GM18505 (cell line): ENCODE measurements around the gene ANKS1B.

Source experiments
- ATAC-seq: cut with Tn5 transposase; IDR thresholded peaks from one replicate; pipeline ENCODE4 v1.9.1; 2021; ENCODE audit not compliant: unreplicated experiment
- POLR2A ChIP-seq: IDR thresholded peaks from 4 replicates; pipeline ENCODE4 v1.6.1; 2011; ENCODE audit warnings: borderline replicate concordance; ENCODE audit not compliant: insufficient read depth, insufficient read length; ENCODE audit errors: extremely low read depth

The ANKS1B gene

DNA sequence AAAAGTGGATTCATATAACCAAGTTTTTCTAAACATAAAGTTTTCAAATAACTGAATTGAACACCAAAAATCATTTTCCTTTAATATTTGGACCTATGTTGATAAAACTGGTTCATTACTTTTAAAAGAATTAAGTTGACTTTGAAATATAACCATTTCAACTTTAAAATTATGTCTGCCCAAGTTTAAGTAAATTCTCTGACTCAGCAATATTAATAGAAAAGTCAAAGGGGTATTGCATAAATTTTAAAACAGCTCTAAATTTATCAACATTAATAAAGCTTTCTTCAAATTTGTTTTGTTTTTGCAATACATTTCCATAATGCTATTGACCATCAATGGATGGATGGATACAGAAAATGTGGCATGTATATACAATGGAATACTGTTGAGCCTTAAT, 505.6 kb downstream of the ANKS1B start:
- TF ChIP-seq POLR2A, result no peak
- ATAC-seq, result no peak

DNA sequence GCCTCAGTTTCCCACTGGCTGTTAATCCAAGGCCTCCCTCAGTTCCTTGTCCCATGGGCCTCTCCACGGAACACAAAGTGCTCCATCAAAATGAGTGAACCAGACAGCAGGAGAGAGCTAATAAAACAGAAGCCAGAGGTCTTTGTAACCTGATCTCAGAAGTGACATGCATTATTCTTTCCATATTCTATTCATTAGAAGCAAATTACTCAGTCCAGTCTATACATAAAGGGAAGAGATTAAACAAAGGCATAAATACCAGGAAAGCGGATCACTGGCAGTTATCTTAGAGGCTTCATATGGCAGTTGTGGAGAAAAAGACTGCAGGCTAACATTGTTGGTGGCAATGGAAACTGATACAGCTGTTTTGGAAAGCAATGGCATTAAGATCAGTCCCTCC, 507.8 kb downstream of the ANKS1B start:
- TF ChIP-seq POLR2A, result no peak

DNA sequence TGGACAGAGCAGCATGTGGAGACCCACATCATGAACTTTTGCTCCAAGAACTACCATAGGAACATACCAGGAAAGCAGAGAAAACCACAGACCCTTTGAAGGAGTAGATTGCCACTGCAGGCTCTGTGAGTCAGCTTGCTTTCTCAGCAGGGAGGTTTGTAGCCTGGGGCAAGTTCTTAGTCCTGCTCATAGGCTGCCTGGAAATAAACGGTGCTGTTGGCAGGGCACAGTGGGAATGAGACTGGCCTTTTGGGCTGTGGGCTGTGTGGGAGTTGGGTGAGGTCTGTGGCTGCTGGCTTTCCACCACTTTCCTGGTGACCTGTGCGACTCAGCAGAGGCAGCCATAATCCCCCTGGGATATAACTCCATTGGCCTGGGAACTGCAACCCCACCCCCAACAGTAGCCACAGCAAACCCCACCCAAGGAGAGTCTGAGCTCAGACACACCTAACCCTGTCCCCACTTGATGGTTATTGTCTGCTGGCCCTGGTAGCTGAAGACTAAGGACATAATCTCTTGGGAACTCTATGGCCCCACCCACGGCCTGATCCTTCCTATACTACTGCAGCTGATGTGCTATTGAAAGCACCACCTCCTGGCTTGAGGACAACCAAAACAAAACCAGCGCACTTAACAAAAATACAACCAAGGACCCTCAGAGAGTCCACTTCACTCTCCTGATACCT, 529.2 kb downstream of the ANKS1B start:
- ATAC-seq, result no peak
- no peak for TF ChIP-seq POLR2A

More for the DNA sequence above, 507.8 kb downstream of the ANKS1B start:
- ATAC-seq, result no peak

GRCh38 chr12:99454539-99455172, 530.1 kb downstream of the ANKS1B start:
- no peak for TF ChIP-seq POLR2A
- ATAC-seq, result no peak

DNA sequence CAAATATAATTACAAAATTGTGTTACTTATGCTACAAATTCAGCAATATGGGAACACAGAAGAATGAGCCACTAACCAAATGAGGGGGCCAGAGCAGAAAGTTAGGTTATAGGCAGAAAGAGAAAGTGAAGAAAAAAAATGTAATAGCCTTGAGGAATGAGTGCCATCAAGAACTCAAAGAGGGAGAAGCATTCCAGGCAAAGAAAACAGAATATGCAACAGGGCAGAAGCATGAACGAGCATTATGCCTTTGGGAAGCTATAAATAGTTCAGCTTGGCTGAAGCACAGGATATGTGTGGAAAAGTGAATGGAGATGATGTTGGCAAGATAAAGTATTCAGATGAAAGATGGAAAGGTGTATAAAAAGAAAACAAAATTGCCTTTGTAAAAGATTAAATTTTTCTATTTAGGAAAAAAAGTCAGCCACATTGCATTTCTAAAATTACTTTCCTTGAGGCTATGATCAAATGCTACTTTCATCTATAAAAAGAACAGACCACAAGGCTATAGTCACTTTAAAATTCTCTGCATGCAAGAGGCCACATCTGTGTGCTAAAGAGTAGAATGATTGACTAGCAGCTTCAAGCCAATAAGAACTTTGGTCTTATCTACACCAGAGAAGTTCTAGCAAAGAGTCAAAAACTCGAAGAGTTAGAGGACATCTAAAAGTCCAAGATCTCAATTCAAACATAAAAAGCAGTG, 530.7 kb downstream of the ANKS1B start:
- no peak for ATAC-seq
- no peak for TF ChIP-seq POLR2A

DNA sequence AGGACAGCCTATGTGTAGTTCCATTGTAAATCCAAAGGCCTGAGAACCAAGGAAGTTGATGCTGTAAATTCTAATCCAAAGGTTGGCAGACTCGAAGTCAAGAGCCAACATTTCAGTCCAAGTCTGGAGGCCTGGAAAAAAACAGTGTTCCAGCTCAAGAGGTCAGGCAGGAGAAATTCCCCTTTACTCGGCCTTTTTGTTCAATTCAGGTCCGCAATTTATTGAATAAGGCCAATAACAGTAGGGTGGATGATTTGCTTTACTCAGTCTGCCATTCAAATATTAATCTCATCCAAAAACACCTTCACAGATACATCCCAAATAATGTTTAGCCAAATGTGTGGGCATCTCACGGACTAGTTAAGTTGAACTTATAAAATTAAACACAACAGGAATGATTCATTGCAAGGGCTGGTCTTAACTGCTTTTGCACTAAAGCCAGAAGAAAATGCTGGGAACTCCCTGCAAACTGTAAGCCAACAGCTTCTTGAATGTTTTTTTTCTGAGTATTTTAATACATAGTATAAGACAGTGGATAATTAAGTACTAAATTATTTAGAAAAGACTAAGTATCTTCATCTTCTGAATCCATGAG, 534.6 kb downstream of the ANKS1B start:
- TF ChIP-seq POLR2A, result no peak
- ATAC-seq, result no peak

GRCh38 chr12:99444859-99445316, 539.8 kb downstream of the ANKS1B start:
- TF ChIP-seq POLR2A, result no peak
- no peak for ATAC-seq

DNA sequence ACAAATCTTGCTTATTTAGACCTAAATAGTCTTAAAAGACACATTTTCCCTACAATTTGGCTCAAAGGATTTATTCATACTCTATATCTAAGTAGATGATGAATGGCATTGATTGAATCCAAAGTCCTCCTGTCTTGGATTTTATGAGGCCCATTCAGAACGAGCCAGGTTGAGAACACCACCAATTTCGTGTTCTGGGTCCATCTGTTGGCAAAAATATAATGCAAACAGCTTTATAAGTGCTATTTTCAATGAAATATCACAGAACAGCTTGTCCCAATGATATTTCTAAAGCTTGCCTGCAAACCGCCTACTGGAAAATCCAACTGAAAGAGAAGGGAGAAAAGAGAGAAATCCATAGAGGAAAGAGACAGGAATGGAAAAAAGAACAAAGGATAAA, 542.0 kb downstream of the ANKS1B start:
- TF ChIP-seq POLR2A, result no peak
- no peak for ATAC-seq

GRCh38 chr12:99439399-99439798, 545.3 kb downstream of the ANKS1B start:
- ATAC-seq, result no peak
- TF ChIP-seq POLR2A, result no peak

DNA sequence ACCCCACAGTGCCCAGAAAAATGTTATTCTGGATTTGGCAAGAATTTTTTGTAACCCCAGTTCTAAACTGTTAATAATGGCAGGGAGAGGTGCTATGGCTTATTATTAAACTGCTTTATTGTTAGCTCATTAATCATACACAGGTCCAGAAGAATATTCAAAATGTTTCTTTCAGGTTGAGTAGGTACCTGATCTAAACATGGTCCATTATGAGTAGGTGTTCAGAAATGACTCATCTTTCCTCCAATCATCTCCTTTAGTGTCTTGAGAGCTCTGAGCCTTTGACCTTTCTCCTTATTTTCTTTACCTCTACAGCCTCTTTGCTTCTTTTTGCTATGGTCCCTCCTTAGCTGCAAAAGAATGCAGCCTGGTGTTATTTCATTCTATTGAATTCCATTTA, 548.2 kb downstream of the ANKS1B start:
- TF ChIP-seq POLR2A, result no peak
- peak; percentile 100 for ATAC-seq

GRCh38 chr12:99435095-99435791, 549.5 kb downstream of the ANKS1B start:
- TF ChIP-seq POLR2A, result no peak
- ATAC-seq, result no peak

DNA sequence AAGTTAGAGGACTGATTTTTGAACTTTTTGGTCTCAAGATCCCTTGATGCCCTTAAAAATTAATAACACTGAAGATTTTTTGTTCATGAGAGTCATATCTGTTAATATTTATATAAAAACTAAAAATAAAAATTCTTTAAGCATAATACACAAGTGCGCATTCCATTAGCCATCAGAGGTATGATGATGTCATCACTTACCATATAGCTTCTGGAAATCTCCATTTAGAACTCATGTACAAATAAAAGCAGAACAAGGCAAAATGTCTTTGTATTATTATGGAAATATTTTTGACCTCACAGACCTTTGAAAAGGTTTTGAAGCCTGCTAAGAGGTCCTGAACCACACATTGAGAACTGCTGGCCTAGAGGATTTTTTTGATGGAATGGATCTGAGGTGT, 551.6 kb downstream of the ANKS1B start:
- TF ChIP-seq POLR2A, result no peak

GRCh38 chr12:99431203-99431602, 553.5 kb downstream of the ANKS1B start:
- no peak for TF ChIP-seq POLR2A
- ATAC-seq, result no peak

More for the DNA sequence above, 551.6 kb downstream of the ANKS1B start:
- ATAC-seq, result no peak

- TF ChIP-seq POLR2A, result no peak
- ATAC-seq, result peak; percentile 92
Measured at GRCh38 chr12:99427104-99427503, 557.6 kb downstream of the ANKS1B start.

DNA sequence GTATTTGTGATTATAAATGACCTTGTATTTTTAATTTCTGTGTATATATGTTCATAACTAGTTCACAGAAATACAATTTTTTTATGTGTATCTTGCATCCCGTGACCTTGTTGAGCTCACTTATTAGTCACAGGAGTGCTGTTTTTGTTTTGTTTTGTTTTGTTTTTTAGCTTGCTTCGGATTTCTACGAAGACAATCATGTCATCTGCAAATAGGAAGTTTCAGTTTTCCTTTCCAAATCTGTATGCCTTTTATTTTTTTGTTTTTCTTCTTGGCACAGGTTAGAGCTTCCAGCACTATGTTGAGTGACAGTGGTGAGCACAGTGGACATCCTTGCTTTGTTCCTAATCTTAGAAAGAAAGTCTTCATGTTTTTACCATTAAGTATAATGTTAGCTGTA, 566.4 kb downstream of the ANKS1B start:
- no peak for ATAC-seq

More for the DNA sequence above, 566.4 kb downstream of the ANKS1B start:
- TF ChIP-seq POLR2A, result no peak
